ENCODE data around the gene CHD3. TPM values are rescaled to one million over a fixed set of nuclear protein-coding genes. Genes with fewer than 3 reads are reported as not detected.
A peak's percentile ranks its signal among the peaks of the same experiment; 100 is the strongest.

CHD3 gene
- total and polyA plus RNA-seq, 2 experiments from 2014 or later, result 2.9 to 9.7 TPM

DNA sequence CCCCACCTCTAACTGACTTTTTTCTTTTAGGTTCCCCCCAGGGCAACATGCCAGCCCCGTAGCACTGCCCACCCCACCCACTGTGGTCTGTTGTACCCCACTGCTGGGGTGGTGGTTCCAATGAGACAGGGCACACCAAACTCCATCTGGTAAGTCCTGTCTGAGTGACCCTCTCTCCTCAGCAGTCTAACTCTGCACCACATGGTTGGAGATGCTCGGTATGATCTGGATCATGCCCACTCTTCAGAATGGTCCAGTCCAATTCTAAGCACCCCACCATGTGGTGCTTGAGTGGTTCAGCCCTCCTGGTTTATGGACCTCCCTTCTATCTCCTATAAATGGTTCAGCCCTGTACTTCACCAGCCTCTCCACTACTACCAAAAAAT is 48.7 kb upstream of the CHD3 start:
- Mint-ChIP-seq H3K27me3 (ENCODE audit: insufficient read depth, low read depth, poor library complexity) (peaks cover 70% of the 10 kb centered on the region), H3K4me1 (peaks cover 40% of the 10 kb centered on the region), H3K4me3 (no peak overlapping the region; the same call in 2 of the 3 replicates), H3K36me3 (ENCODE audit: low read depth) (peaks cover 2% of the 10 kb centered on the region; the same call in 1 of the 3 replicates), H3K27ac (no peak overlapping the region), H3K9me3 (no peaks in the 10 kb centered on the region; the same call in 1 of the 3 replicates)
- Histone ChIP-seq H2AFZ (no peak overlapping the region), H3K36me3 (ENCODE audit: insufficient read depth) (peaks cover 6% of the 10 kb centered on the region; the same call in 1 of the 2 replicates), H3K4me2 (no peak overlapping the region), H3K4me3 (no peak overlapping the region), H3F3A (replicated peaks; ENCODE audit: low read depth) (peaks cover 30% of the 10 kb centered on the region), H4K20me1 (replicated peaks; ENCODE audit: insufficient read depth) (peaks cover 13% of the 10 kb centered on the region), H3K9me2 (ENCODE audit: insufficient read depth) (no peaks in the 10 kb centered on the region), H3K27me3 (ENCODE audit: insufficient read depth) (peaks cover 76% of the 10 kb centered on the region), H3K4me1 (ENCODE audit: insufficient read depth) (peaks cover 27% of the 10 kb centered on the region), H3K79me2 (replicated peaks; ENCODE audit: insufficient read depth) (no peaks in the 10 kb centered on the region), H3K27ac (ENCODE audit: low read depth) (no peak overlapping the region)
- peak; percentile 14 for DNase-seq (ENCODE audit: low spot score)
- ATAC-seq, result no peak
- TF ChIP-seq, protein P1, sequence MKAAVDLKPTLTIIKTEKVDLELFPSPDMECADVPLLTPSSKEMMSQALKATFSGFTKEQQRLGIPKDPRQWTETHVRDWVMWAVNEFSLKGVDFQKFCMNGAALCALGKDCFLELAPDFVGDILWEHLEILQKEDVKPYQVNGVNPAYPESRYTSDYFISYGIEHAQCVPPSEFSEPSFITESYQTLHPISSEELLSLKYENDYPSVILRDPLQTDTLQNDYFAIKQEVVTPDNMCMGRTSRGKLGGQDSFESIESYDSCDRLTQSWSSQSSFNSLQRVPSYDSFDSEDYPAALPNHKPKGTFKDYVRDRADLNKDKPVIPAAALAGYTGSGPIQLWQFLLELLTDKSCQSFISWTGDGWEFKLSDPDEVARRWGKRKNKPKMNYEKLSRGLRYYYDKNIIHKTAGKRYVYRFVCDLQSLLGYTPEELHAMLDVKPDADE (IDR thresholded peaks at IDR 0.05), result no peak
- TF ChIP-seq, protein P2, sequence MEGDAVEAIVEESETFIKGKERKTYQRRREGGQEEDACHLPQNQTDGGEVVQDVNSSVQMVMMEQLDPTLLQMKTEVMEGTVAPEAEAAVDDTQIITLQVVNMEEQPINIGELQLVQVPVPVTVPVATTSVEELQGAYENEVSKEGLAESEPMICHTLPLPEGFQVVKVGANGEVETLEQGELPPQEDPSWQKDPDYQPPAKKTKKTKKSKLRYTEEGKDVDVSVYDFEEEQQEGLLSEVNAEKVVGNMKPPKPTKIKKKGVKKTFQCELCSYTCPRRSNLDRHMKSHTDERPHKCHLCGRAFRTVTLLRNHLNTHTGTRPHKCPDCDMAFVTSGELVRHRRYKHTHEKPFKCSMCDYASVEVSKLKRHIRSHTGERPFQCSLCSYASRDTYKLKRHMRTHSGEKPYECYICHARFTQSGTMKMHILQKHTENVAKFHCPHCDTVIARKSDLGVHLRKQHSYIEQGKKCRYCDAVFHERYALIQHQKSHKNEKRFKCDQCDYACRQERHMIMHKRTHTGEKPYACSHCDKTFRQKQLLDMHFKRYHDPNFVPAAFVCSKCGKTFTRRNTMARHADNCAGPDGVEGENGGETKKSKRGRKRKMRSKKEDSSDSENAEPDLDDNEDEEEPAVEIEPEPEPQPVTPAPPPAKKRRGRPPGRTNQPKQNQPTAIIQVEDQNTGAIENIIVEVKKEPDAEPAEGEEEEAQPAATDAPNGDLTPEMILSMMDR (conservative IDR thresholded peaks at IDR 0.05; ENCODE audit: low read depth in 2 of 2), result no peak
- TF ChIP-seq ZNF331 (CRISPR knock-in tag; IDR thresholded peaks at IDR 0.05; ENCODE audit: low read depth), result no peak

DNA sequence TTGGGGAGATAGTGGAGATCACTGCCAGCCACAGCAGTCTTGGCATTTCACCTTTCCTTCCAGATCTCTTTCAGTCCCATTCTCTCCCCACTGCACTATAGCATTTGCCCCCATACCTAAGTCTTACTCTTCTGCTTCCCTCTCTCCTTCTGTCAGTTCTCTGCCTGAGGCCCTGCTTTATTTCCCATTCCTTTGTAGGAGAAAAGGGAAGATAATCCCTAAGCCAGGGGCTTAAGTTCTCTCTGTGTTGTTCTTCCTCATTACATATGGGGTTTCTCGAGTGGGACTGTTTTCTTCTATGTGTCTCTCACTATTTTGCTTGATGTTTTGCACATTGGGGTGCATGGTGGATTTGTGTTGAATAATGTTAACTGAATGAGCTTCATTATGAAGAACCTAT is 48.1 kb upstream of the CHD3 start:
- DNase-seq (ENCODE audit: low spot score), result no peak
- Mint-ChIP-seq H3K4me1 (peaks cover 40% of the 10 kb centered on the region), H3K27ac (no peak overlapping the region), H3K4me3 (peak overlapping the region; percentile 83), H3K9me3 (no peaks in the 10 kb centered on the region; the same call in 1 of the 3 replicates), H3K27me3 (ENCODE audit: insufficient read depth, low read depth, poor library complexity) (peaks cover 66% of the 10 kb centered on the region), H3K36me3 (ENCODE audit: low read depth) (peaks cover 2% of the 10 kb centered on the region; the same call in 1 of the 3 replicates)
- ATAC-seq, result no peak
- Histone ChIP-seq H4K20me1 (replicated peaks; ENCODE audit: insufficient read depth) (peaks cover 13% of the 10 kb centered on the region), H3K4me2 (no peak overlapping the region), H3F3A (replicated peaks; ENCODE audit: low read depth) (peaks cover 27% of the 10 kb centered on the region), H3K27me3 (ENCODE audit: insufficient read depth) (peaks cover 81% of the 10 kb centered on the region), H3K9me2 (ENCODE audit: insufficient read depth) (no peaks in the 10 kb centered on the region), H3K4me1 (ENCODE audit: insufficient read depth) (peaks cover 27% of the 10 kb centered on the region), H3K4me3 (no peak overlapping the region), H3K36me3 (ENCODE audit: insufficient read depth) (peaks cover 6% of the 10 kb centered on the region; the same call in 1 of the 2 replicates), H3K79me2 (replicated peaks; ENCODE audit: insufficient read depth) (no peaks in the 10 kb centered on the region), H3K27ac (ENCODE audit: low read depth) (no peak overlapping the region), H2AFZ (no peak overlapping the region)
- TF ChIP-seq CREB1 (CRISPR knock-in tag; IDR thresholded peaks at IDR 0.05; ENCODE audit: low read depth), result no peak
- no peak for TF ChIP-seq ZNF114 (CRISPR knock-in tag; IDR thresholded peaks at IDR 0.05)
- TF ChIP-seq JUNB (IDR thresholded peaks at IDR 0.05; ENCODE audit: unreplicated experiment), result no peak
- TF ChIP-seq, protein P1 (IDR thresholded peaks at IDR 0.05), result no peak
- TF ChIP-seq, protein P3, sequence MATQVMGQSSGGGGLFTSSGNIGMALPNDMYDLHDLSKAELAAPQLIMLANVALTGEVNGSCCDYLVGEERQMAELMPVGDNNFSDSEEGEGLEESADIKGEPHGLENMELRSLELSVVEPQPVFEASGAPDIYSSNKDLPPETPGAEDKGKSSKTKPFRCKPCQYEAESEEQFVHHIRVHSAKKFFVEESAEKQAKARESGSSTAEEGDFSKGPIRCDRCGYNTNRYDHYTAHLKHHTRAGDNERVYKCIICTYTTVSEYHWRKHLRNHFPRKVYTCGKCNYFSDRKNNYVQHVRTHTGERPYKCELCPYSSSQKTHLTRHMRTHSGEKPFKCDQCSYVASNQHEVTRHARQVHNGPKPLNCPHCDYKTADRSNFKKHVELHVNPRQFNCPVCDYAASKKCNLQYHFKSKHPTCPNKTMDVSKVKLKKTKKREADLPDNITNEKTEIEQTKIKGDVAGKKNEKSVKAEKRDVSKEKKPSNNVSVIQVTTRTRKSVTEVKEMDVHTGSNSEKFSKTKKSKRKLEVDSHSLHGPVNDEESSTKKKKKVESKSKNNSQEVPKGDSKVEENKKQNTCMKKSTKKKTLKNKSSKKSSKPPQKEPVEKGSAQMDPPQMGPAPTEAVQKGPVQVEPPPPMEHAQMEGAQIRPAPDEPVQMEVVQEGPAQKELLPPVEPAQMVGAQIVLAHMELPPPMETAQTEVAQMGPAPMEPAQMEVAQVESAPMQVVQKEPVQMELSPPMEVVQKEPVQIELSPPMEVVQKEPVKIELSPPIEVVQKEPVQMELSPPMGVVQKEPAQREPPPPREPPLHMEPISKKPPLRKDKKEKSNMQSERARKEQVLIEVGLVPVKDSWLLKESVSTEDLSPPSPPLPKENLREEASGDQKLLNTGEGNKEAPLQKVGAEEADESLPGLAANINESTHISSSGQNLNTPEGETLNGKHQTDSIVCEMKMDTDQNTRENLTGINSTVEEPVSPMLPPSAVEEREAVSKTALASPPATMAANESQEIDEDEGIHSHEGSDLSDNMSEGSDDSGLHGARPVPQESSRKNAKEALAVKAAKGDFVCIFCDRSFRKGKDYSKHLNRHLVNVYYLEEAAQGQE (IDR thresholded peaks at IDR 0.05; ENCODE audit: unreplicated experiment), result no peak
- TF ChIP-seq, protein P2 (conservative IDR thresholded peaks at IDR 0.05; ENCODE audit: low read depth in 2 of 2), result no peak
- no peak for TF ChIP-seq EZH2phosphoT487 (IDR thresholded peaks at IDR 0.05; ENCODE audit: unreplicated experiment)
- TF ChIP-seq EZH2 (IDR thresholded peaks at IDR 0.05; ENCODE audit: low read depth, unreplicated experiment), result no peak

Data from GM23338 (cell line).